HG03432 (cell line): ENCODE results near the gene PARP14.
A peak's percentile ranks its signal among the peaks of the same experiment; 100 is the strongest.
"Not testable (repeated sequence)": the region's sequence is repeated elsewhere in the genome, so short reads cannot be mapped to it uniquely, and the experiment has no call there.

Experiments used
- ATAC-seq: cut with Tn5 transposase; IDR thresholded peaks from one replicate; pipeline ENCODE4 v1.9.1; 2021; ENCODE audit warnings: mild to moderate bottlenecking, moderate library complexity; ENCODE audit not compliant: unreplicated experiment

Gene PARP14

DNA sequence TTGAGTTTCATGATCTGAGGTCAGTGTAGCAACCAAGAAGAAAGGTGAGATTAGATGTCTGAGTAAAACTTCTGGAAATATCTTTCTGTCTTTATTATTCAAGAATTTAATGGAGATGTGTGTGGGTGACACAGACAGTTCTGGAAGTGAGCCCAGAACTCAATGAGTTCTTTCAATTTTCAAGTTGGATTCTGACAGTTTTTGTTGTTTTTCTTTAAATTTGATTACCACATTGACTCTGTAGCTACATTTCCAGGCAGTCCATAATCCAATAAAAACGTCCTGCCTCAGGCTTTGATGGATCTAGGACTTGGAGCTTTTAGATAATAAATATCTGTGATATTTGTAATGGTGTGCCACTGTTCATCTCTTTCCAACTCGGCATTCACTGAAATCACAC, 3.9 kb upstream of the PARP14 start:
- ATAC-seq = no peak

DNA sequence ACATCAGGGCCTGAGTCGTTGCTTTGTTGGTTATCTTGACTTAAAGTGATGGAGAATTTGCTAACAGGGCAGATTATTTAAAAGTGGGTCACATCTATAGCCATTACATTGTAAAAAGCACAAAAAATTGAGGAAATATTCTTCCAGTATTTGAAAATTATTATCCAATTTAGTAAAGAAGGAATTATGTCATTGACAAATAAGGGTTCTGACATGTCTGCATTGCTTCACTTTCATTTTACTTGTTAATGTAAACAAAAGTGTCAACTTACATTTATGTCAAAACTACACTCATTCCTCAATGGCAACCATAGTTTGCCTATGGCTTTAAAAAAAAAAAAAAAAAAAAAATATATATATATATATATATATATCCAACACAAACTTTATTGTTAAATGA, 3.4 kb upstream of the PARP14 start:
- no peak for ATAC-seq

DNA sequence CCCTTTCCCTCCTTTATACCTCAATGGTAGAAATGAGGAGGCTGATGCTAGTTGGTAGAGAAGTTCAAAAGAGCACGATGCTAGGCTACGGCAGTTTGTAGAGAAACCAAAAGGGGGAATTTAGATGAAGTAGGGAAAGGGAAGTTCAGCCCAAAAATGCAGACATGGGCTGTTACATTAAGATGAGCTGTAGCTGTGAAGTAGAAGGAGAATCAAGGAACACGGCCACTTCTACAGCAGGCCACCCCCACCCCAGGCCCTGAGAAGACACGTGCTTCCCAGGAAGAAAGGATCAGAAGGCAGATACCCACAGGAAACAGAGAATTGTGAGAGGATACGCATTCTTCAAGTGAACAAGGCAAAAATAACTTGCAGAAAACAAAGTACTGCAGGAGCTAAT, 2.1 kb upstream of the PARP14 start:
- no peak for ATAC-seq

DNA sequence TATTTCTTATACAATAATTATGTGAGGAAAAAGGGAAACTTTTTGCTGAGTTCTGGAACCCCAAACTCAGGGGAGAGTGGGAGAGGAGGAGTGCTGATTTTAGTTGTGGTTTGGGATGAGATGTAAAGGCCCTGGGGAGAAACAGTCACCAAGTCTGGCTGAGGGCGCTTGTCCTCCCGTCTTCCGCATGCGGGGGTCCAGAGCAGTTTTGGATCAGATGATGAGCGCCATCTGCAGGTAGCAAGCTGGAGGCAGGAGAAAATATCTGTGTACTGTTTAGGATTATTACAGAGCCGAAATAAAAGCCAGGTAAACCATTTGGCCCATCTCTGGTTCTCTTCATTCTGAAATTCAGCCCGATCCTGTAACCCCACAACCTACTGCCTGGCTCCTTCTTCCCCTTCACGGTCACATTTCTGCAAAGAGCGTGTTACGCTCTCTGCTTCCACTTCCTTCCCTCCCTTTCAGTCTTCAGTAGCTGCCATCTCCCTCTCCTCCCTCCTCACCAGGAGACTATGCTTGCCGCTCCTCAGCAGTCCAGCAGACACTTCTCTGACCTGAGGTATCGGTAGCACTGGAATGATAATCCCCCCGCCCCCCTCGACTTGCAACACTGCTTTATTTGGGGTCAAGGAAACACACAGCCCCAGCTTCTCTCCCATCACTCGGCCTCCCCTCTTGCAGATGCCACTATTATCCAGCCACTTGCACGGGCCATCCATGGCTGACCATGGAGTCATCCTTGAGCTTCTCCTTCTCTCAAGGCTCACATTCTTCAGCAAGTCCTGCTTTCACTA, 1.4 kb upstream of the PARP14 start:
- ATAC-seq = peak; percentile 45

DNA sequence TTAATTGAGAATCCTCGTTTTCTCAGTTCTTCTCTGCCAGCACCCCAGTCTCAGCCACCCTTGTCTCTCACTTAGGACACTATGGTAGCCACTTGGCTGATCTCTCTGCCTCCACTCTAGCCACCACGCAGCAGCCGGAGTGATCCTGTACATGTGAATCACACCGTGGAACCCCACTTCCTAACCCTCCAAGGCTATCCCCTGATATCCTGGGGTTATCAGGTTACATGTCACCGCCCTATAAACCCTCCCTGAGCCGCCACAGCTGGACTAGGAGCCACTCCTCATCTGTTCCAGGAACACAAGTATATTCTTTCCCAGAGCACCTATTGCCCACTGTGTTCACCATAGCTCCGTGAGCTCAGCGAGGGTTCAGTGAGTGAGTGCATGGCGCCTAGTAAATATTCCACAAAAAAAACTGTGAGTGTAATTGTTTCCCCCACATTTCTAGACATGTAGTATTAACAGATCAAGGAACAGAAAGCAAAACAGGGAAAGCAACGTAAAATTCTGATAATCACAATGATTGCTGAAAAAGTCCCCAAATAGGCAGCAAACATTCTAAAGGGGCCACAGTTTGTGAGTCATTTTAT, 661 bp upstream of the PARP14 start:
- ATAC-seq = peak; percentile 15

DNA sequence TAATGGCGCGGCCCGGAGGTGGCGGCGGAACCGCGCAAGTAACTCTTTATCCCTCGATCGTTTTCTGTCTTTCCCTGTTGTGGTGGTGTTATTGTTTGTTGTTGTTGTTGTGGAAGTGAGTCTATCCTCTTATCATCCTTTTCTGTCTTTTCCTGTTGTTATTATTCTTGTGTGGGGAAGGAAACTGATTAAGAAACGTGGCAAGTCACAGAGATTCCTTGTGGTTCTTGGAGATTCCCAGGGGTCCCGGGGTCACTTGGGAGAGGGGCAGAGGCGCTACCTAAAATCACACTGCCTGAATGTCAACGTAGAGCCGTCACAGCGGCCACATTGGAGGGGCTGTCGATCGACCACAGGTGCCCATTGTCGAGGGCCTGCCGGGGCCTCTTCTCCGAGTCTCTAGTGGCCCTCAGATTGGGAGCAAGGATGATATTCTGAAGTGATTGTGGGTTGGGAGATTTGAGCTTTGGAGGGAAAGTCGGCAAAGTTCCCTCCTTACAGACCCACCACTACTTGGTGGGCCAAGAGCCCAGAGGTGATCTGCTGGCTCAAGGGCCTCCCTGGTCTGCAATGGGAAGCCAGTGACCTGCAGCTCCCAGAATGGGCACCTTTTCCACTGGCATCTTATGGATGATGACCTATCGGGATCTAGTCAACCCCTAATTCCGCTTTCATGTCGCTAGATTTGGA, 790 bp downstream of the PARP14 start:
- no peak for ATAC-seq

DNA sequence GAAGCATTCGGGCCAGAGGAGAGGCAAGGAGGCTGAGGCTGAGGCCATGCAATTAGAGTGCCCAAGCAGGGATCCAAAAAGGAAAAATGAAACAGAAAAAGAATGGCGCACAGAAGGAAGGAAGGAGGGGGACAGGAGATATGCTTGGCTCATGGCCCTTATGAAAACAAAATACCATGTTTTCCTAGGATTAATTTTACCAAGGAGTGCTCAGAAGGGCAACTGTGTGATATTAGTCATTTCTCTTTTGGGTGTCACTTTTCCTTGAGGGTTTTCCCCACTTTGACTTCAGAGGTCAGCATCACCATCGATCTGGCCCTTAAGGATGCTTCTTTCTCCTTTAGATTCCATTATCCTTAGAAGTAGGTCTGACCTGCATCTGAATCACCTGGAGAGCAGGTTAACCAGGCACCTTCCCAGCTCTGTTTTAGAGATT, 1.4 kb downstream of the PARP14 start:
- no peak for ATAC-seq

DNA sequence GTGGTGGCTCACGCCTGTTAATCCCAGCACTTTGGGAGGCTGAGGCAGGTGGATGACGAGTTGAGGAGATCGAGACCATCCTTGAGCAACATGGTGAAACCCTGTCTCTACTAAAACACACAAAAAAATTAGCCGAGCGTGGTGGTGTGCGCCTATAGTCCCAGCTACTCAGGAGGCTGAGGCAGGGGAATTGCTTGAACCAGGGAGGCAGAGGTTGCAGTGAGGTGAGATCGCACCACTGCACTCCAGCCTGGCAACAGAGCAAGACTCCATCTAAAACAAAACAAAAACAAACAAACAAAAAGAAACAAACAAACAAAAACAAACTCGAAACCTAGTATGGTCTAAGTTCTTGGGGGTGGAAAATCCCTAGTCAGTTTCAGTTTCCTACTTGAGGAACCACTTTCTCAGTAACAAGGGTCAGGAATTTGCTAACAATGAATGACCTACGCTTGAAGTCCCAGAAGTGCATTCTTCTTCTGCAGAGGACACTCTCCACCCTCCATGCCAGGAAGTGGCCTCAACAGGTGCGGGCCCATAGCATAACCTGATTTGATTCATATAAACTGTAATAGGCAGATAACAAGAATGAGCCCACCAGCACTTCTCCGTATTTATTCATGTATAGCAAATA, 2.3 kb downstream of the PARP14 start:
- not testable (repeated sequence) for ATAC-seq

DNA sequence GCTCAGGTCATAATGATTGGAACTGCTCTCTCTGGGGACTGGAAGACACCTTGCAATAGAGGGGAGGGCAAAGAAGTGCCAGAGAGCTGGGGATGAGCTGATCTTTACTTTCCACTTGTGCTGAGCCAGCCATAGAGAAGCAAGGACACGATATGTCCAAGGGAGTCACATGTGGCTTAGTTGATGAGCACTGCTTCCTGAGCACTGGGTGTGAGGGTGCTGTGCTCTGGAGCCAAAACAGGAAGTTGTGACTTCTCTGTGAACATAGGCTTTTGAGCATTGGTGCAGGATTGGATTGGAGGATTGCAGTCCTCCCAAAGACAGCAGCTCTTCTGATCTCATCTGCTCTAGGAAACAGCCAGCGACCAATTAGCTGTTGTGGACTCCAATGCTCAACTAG, 6.7 kb downstream of the PARP14 start:
- ATAC-seq = no peak

DNA sequence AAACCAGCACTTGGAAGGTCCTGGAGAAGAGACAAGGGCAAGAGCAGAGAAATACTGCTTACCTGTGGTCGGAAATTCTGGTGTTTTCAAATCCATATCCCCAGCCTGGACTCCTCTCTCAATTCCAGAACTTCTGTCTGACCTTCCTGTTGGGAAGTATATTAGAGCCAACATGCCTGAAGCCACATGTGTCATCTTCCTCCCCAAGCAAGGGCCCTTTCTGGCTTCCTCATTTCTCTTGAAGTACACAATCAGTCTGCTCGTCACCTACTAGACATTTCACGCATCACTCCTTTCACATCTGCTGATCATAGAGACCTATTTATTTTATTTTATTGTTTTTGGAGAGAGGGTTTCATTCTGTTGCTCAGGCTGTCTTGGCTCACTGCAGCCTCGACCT, 8.4 kb downstream of the PARP14 start:
- ATAC-seq = no peak

DNA sequence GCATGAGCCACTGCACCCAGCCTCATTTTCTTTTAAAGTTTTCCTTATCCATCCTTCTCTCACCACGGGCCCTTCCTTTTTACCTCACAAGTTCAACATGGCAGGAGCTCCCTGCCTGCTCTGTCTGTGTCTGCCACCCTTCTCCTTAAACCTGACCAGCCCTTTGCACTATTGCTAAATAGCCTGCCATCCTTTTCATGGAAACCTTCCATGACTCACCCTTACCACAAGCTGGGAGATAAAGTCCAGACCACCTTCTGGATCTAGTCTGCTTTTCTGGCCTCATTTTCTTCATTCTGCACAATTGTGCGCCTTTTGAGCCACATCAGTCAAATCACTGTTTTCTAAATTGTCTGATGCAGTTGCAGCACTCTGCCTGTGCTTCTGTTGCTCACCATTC, 8.9 kb downstream of the PARP14 start:
- no peak for ATAC-seq

DNA sequence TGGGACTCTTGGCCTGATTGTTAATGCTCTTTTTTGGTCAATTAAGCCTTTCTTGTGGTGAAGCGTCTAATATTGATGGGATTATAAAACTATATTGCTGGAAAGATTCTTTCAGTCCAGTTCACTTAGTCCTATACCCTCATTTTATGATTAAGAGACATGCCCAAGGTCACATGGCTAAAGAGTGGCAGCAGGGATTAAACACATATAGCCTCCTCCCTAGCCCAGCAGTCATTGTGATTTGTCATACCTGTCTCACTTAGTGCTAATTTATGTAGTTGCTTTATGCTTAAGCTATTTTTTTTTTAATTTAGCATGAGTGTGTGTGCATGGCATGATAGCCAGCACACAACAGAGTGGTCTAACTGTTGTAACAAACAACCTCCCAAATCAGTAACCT, 9.5 kb downstream of the PARP14 start:
- ATAC-seq = no peak

DNA sequence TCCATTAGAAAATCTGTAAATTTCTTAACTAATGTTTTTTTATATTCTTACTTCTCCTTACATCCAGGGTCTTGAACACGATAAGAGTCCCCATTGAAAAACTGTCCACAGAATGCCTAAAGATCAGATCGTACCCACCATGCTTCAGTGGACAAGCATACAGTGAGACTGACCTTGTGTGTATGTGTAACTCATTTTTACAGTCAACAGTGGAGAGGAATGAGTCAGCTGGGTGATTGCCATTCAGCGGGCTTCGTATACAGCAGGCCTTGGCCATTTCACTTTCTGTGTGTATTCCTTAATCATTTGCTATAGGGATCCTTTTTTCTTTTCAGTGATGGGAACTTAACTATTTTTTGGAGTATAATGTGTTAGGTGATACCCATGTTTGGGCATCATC, 10.6 kb downstream of the PARP14 start:
- ATAC-seq = peak; percentile 70

DNA sequence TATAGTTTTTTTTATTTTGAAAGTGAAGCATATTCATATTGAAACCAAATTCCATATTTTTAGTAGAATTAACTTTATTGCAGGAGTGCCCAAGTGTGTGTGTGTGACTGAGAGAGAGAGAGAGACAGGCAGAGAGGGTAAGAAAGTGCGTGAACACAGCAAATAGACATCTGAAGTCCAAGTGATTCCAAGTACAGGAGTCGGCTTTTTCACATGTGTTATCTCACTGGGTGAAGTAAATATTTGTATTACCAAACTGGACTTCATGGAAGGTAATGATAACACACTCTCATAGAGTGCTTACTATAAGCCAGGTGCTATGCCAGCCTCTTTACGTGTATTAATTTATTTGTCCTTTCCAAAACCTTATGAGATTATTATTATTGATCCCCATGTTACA, 12.0 kb downstream of the PARP14 start:
- ATAC-seq = no peak

DNA sequence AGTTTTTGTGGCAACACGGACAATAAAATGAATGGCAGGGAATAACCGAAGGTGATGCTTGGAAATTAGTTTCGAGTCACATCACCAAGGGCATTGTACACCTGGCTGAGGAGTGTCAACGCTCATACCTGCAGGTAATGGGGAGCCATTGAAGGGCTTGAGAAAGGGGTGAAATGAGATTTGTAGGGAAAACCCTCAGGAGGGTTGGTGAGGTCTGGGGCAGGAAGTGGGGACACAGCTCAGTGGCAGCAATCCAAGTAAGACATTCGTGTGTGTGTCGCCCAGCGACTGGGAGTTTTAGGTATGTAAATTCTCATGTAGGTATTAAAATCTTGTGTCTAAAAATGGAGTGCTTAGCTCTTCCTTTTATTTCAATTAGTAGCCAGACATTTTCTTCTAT, 14.3 kb downstream of the PARP14 start:
- ATAC-seq = peak; percentile 58

DNA sequence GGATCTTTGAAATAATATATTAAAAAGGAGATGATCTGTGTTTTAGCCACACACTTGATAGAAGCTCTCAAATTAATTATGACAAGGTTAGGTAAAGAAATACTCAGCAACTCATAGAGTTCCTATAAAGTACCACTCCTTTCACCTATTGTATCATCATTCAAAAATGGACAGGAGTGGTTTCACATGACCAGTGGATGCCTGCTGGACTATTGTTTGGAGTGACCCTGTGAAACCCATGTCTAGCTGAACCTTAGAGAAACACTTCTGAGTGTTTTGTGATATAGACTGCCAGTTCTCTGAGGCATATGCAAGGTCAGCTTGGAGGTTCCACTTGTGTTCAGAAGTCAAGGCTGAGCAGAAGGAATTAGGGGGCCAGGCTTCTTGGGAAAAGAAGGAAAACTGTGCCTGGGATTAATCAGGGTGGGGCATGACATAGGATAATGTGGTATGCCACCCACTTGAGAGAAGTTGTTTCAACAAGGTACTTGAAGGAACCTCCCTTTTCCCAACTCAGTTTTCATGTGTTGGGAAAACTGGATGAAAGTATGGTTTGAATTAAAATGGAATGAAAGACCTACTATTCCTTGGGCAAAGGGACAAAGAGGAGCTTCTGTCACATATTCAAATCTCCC, 15.4 kb downstream of the PARP14 start:
- no peak for ATAC-seq

DNA sequence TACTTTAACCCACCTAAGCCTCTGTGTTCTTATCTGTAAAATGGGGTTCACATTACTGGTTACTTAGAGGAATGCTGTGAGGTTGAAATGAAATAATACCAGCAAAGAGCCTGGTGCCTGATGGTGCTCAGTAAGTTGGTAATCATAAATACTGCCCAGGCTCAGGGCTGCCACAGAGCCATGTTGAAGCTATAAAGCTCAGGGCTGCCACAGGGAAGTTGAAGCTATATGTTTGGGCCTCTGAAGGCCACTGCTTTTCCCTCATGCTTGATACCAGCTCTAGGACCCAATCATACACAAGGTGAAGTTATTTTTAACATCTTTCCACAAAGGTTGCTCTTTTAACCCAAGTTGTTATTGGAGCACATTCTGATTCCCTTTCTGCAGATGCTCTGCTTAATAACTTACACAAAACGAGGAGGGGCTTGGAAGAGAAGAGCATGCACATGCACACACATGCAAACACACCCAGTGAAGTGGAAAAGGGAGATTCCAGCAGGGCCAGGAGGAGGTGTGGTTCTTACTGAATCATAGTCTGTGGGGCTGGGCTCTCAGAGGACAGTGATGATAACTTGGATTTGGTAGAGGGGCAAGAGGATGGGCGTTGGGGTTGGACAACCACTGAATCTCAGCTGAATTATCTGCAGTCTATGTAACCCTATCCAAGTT, 17.4 kb downstream of the PARP14 start:
- ATAC-seq = peak; percentile 86

DNA sequence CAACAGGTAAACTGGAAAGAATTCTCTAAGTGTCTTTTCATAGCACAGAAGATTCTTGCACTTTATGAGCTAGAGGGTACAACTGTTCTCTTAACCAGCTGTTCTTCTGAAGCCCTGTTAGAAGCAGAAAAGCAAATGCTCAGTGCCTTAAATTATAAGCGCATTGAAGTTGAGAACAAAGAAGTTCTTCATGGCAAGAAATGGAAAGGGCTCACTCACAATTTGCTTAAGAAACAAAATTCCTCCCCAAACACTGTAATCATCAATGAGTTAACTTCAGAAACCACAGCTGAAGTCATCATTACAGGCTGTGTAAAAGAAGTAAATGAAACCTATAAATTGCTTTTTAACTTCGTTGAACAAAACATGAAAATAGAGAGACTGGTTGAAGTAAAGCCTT, 19.6 kb downstream of the PARP14 start:
- ATAC-seq = no peak

DNA sequence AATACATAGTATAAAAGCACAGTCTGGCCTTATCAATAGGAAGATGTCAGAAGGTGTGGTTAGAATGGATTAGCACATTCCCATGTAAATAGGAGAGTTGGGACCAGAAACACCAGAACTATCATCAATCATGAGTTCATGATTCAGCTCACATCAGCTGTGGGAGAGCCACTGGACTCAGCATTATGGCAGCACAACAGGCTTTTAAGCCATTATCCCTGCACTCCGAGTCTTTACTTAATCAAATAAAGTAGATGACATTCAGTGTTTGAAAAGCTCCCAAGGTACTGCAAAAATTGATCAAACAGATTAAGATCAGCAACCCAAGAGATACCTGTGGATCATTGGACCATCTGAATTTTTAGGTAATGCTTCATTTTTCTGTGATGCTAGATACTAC, 24.7 kb downstream of the PARP14 start:
- ATAC-seq = no peak

DNA sequence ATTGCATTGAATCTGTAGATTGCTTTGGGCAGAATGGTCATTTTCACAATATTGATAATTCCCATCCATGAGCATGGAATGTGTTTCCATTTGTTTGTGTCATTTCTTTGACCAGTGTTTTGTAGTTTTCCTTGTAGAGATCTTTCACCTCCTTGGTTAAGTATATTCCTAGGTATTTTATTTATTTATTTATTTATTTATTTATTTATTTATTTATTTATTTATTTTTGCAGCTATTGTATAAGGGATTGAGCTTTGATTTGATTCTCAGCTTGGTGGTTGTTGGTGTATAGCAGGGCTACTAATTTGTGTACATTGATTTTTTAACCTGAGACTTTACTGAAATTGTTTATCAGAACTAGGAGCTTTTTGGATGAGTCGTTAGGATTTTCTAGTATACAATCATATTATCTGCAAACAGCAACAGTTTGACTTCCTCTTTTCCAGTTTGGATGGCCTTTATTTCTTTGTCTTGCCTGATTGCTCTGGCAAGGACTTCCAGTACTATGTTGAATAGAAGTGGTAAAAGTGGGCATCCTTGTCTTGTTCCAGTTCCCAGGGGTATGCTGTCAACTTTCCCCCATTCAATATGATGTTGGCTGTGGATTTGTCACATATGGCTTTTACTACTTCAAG, 30.1 kb downstream of the PARP14 start:
- ATAC-seq = not testable (repeated sequence)
